C4-2B (cell line): ENCODE measurements around the gene CENPN.

Experiments used
- CTCF ChIP-seq: fragments of 450-650 bp; conservative IDR thresholded peaks from 2 replicates; pipeline ENCODE4 v1.5.1; 2017; ENCODE audit warnings: mild to moderate bottlenecking
- ZFX ChIP-seq: fragments of 450-650 bp; IDR thresholded peaks from 2 replicates; pipeline ENCODE4 v1.6.1; 2017

DNA sequence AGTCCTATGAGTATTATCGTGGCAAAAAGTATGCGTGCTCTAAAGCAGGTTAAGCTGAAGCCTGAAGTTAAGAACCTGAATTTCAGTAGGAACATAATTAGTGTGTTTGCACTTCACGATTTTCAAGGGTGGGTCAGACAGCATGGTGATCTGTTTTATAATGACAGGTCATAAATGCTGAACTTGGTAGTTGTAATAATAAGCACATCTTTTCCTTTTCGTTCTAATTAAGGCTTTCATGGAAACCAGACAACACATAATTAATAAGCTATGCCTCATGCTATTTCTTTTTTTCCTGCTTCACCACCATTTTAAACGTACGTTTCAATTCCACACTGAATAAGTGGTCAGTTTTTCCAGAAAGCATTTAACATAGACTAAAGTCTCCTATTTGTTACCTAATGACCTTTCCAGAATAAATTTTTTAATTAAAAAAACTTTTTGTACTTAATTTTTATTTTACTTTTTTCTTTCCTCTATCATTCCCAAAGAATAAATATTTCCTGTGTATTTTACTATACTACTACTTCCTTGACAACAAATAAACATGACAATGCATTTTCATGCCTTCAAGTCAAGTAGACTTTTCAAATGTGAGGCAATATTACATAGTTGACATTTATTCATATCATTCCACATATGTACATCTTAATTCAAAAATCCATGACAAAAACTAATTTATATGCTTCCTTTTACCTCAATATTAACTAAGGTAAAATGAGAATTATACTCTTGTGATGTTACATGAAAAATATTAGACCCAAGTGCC, 22.7 kb upstream of the CENPN start:
- TF ChIP-seq CTCF (no peak), ZFX (no peak)
